KOPT-K1 (cell line): ENCODE results near the gene TACR1.
"Not testable (repeated sequence)": the region's sequence is repeated elsewhere in the genome, so short reads cannot be mapped to it uniquely, and the experiment has no call there.

Experiments
- H3K27ac ChIP-seq: fragments of 200-600 bp; sonication (generic); 2 replicates; pipeline ENCODE4 v1.5.1; 2016; ENCODE audit warnings: antibody characterized with exemption, mild to moderate bottlenecking, low read depth, low read length; ENCODE audit not compliant: poor library complexity, severe bottlenecking
- H3K36me3 ChIP-seq: fragments of 200-600 bp; sonication (generic); 2 replicates; pipeline ENCODE4 v1.5.1; 2017; ENCODE audit warnings: antibody characterized with exemption, mild to moderate bottlenecking, low read length, moderate library complexity; ENCODE audit not compliant: insufficient read depth
- H3K9me3 ChIP-seq: fragments of 200-600 bp; sonication (generic); 2 replicates; pipeline ENCODE4 v1.5.1; 2017; ENCODE audit warnings: antibody characterized with exemption, low read length, mild to moderate bottlenecking; ENCODE audit not compliant: insufficient read depth, poor library complexity, severe bottlenecking

Gene TACR1, protein sequence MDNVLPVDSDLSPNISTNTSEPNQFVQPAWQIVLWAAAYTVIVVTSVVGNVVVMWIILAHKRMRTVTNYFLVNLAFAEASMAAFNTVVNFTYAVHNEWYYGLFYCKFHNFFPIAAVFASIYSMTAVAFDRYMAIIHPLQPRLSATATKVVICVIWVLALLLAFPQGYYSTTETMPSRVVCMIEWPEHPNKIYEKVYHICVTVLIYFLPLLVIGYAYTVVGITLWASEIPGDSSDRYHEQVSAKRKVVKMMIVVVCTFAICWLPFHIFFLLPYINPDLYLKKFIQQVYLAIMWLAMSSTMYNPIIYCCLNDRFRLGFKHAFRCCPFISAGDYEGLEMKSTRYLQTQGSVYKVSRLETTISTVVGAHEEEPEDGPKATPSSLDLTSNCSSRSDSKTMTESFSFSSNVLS

GRCh38 chr2:75199428-75200011 lies at the start of gene TACR1:
Gene TACR1 (minus strand): TSS chr2:75199520. CDS start chr2:75198934, 586 bp downstream.
- Histone ChIP-seq H3K27ac (no peak within 1 kb of the TSS), H3K36me3 (no peaks in the 10 kb centered on the region), H3K9me3 (peaks cover 12% of the 10 kb centered on the region)

- H3K27ac ChIP-seq, H3K9me3 ChIP-seq, H3K36me3 ChIP-seq: not testable (repeated sequence)
Observed at GRCh38 chr2:75248581-75248980, 49.3 kb upstream of the TACR1 start.

DNA sequence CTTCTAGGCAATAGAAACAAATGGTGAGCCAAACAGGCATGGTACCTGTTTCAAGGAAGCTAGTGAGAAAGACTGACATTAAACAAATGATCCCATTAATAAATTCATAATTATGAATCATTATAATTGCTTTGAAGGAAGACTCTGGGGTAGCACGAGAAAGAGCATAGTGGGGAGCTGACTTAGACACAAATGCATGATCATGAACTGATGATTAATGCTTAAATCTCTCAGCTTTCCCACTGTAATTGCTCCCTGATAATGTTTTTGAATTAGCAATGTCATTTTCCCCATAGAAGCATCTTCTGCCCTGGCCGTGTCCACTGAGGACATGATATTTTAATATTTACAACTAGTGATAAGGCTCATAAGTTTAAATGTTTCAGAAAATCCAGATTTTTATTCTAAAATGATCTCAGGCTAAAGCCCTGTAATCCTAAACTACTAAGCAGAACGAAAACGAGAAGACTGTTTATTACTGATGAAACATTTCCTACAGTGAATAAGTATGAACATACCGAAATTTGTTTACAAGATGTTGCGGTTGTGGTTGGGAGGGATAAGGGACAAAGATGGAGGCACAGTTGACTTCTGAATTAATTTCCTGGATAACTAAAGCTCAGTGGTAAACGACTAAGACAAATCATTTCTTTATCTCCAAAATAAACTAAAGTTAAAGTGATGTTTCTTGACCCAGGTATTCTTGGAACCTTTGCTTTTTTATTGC lies 47.3 kb upstream of the TACR1 start:
- Histone ChIP-seq H3K36me3 (no peaks in the 10 kb centered on the region), H3K27ac (no peak overlapping the region), H3K9me3 (peaks cover 7% of the 10 kb centered on the region)

DNA sequence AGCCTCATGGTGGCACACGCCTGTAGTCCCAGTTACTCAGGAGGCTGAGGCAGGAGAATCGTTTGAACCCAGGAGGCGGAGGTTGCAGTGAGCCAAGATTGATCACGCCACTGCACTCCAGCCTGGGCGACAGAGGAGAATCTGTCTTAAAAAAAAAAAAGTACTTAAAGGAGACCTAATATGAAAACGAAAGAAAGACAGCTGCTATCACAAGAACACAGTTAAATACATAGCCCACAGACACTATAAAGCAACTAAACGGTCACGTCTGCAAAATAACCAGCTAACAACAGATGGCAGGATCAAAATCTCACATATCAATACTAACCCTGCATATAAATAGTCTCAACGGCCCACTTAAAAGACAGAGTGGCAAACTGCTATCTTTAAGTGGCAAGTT lies 43.9 kb upstream of the TACR1 start:
- no peak overlapping the region for H3K27ac ChIP-seq
- H3K9me3 ChIP-seq: no peaks in the 10 kb centered on the region
- H3K36me3 ChIP-seq: no peaks in the 10 kb centered on the region

GRCh38 chr2:75241696-75242095 lies 42.4 kb upstream of the TACR1 start:
- no peaks in the 10 kb centered on the region for H3K36me3 ChIP-seq
- H3K9me3 ChIP-seq: no peaks in the 10 kb centered on the region
- no peak overlapping the region for H3K27ac ChIP-seq

- H3K9me3 ChIP-seq: no peaks in the 10 kb centered on the region
- no peak overlapping the region for H3K27ac ChIP-seq
- no peaks in the 10 kb centered on the region for H3K36me3 ChIP-seq
Observed at GRCh38 chr2:75238670-75239330, 39.5 kb upstream of the TACR1 start.

DNA sequence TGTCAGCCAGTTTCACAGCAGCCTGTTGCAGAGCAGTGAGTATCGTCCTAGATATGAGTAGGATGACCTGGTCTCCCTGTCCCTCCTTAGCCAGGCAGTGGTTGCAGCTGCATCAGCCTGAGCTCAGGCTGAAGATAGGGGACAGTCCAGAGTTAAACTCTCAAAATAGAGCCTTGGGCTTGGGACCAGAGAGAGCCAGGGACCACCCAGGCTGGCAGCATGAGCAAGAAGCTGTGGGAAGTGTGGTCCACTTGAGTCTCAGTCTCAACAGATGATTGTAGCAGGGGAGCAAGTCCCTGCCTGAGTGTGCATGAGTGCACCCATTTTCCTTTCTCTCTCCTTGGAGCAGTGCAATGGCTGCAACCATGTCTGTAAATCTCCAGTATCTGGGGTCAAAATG lies 38.0 kb upstream of the TACR1 start:
- no peaks in the 10 kb centered on the region for H3K9me3 ChIP-seq
- H3K36me3 ChIP-seq: no peaks in the 10 kb centered on the region
- no peak overlapping the region for H3K27ac ChIP-seq

- no peak overlapping the region for H3K27ac ChIP-seq
- H3K36me3 ChIP-seq: no peaks in the 10 kb centered on the region
- H3K9me3 ChIP-seq: no peaks in the 10 kb centered on the region
Observed at GRCh38 chr2:75233965-75234364, 34.6 kb upstream of the TACR1 start.

DNA sequence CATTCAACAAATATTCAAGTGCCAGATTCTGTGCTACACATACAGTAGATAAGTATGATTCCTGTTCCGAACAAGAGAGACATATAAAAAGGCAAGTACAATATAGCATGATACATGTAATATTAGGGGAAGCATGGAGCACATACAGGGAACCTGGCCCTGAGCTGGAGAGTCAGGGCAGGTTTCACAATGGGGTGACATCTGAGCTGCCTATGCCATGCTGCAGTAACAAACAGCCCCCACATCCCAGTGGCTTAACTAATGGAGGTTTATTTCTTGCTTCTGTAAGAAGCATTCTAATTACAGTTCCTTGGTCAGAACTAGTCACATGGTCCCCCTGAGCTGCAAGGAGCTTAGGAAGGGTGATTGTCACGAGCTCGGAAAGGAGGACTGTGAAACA lies 27.3 kb upstream of the TACR1 start:
- Histone ChIP-seq H3K36me3 (no peaks in the 10 kb centered on the region), H3K9me3 (no peaks in the 10 kb centered on the region), H3K27ac (no peak overlapping the region)

DNA sequence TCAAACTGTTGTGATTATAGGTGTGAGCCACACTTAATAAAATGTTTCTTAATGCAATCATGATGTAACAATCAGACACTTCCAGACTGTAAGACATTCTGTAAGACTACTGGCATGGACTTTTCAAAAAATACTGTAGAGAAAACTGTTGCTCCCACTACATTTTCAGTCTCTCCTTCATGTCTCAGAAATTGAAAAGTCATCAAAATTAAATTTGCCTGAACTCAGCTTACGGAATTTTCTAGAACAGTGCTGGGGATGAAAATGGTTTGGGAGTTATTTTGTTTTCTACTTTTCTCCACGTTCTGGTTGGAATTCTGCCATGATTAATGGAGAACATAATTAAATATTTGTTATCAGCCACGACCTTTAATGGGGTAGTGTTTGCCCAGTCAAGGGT lies 26.8 kb upstream of the TACR1 start:
- no peak overlapping the region for H3K27ac ChIP-seq
- no peaks in the 10 kb centered on the region for H3K9me3 ChIP-seq
- H3K36me3 ChIP-seq: no peaks in the 10 kb centered on the region

- Histone ChIP-seq H3K9me3 (no peaks in the 10 kb centered on the region), H3K27ac (no peak overlapping the region), H3K36me3 (no peaks in the 10 kb centered on the region)
Observed at GRCh38 chr2:75224636-75225094, 25.3 kb upstream of the TACR1 start.

DNA sequence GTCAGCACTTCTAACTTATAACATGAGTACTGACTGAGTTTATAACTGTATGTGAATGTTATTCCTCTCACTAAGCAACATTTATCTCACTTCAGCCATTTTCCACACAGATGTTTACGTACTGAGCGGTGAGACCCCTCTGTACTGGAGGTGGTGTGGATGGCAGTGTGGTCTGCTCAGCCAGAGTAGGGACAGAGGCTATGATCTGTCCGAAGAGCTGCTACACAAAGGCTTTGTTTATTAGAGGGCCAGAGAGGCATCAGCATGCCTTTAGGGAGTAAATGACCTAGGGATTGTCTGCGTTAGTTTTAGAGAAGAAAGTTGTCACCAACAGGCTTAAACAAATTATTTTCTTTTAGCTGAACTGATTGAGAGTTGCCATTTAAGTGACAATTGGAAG lies 23.2 kb upstream of the TACR1 start:
- Histone ChIP-seq H3K27ac (no peak overlapping the region), H3K9me3 (no peaks in the 10 kb centered on the region)

GRCh38 chr2:75221862-75222261 lies 22.5 kb upstream of the TACR1 start:
- Histone ChIP-seq H3K9me3 (no peaks in the 10 kb centered on the region), H3K36me3 (no peaks in the 10 kb centered on the region), H3K27ac (no peak overlapping the region)

More for the DNA sequence above, 23.2 kb upstream of the TACR1 start:
- H3K36me3 ChIP-seq: no peaks in the 10 kb centered on the region

GRCh38 chr2:75219213-75219612 lies 19.9 kb upstream of the TACR1 start:
- H3K27ac ChIP-seq: not testable (repeated sequence)

DNA sequence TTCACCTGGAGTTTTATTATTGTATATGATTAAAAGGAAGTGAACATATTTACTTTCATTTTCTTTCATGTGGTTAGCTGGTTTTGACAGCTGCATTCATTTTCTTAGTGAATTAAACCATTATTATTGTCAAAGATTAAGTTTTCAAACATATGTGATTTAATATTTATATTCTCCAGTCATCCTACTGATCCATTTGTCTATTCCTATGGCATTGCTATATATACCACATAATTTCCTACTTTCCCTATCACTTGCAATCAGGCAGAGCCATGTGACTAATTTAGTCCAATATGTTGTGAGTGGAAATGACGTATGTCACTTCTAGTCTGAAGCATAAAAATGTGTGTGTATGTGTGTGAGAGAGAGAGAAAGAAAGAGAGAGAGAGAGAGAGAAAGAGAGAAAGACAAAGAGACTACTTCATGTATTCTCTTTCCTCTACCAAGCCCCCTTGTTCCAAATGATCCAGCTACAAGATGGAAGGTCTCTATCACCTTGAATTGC lies 12.0 kb upstream of the TACR1 start:
- no peaks in the 10 kb centered on the region for H3K9me3 ChIP-seq
- H3K36me3 ChIP-seq: no peaks in the 10 kb centered on the region
- no peak overlapping the region for H3K27ac ChIP-seq

More at GRCh38 chr2:75219213-75219612, 19.9 kb upstream of the TACR1 start:
- H3K9me3 ChIP-seq, H3K36me3 ChIP-seq: not testable (repeated sequence)
